ENCODE results near the gene SLC13A3.

The SLC13A3 gene

GRCh38 chr20:46670585-46671584 lies 19.6 kb upstream of the SLC13A3 start:
- Histone ChIP-seq H3K9me3 (ENCODE audit: control insufficient read depth, low read length) (no peaks in the 10 kb centered on the region), H3K27ac (ENCODE audit: insufficient read depth, low read length, poor library complexity, severe bottlenecking) (no peak overlapping the region), H3K4me1 (ENCODE audit: control insufficient read depth, insufficient read depth, low read length, poor library complexity, severe bottlenecking) (no peaks in the 10 kb centered on the region), H3K4me3 (ENCODE audit: insufficient read depth, low read depth, low read length, poor library complexity, severe bottlenecking) (no peak overlapping the region), H3K36me3 (ENCODE audit: control insufficient read depth, insufficient read depth, low read length) (no peaks in the 10 kb centered on the region), H3K27me3 (replicated peaks; ENCODE audit: control insufficient read depth, insufficient read depth, low read length, poor library complexity, severe bottlenecking) (no peaks in the 10 kb centered on the region)
- DNase-seq, result no peak

GRCh38 chr20:46670228-46670584 lies 18.9 kb upstream of the SLC13A3 start:
- no peak overlapping the region for H3K4me3 ChIP-seq (ENCODE audit: insufficient read depth, low read depth, low read length, poor library complexity, severe bottlenecking)
- H3K36me3 ChIP-seq (ENCODE audit: control insufficient read depth, insufficient read depth, low read length), result no peaks in the 10 kb centered on the region
- H3K4me1 ChIP-seq (ENCODE audit: control insufficient read depth, insufficient read depth, low read length, poor library complexity, severe bottlenecking), result no peaks in the 10 kb centered on the region
- H3K9me3 ChIP-seq (ENCODE audit: control insufficient read depth, low read length), result no peaks in the 10 kb centered on the region
- H3K27ac ChIP-seq (ENCODE audit: insufficient read depth, low read length, poor library complexity, severe bottlenecking), result no peak overlapping the region
- H3K27me3 ChIP-seq (replicated peaks; ENCODE audit: control insufficient read depth, insufficient read depth, low read length, poor library complexity, severe bottlenecking), result no peaks in the 10 kb centered on the region
- no peak for DNase-seq

GRCh38 chr20:46666818-46667515 lies 15.7 kb upstream of the SLC13A3 start:
- no peaks in the 10 kb centered on the region for H3K27me3 ChIP-seq (replicated peaks; ENCODE audit: control insufficient read depth, insufficient read depth, low read length, poor library complexity, severe bottlenecking)
- no peak for DNase-seq

GRCh38 chr20:46666306-46666705 lies 15.0 kb upstream of the SLC13A3 start:
- Histone ChIP-seq H3K9me3 (ENCODE audit: control insufficient read depth, low read length) (no peaks in the 10 kb centered on the region), H3K4me1 (ENCODE audit: control insufficient read depth, insufficient read depth, low read length, poor library complexity, severe bottlenecking) (no peaks in the 10 kb centered on the region), H3K27me3 (replicated peaks; ENCODE audit: control insufficient read depth, insufficient read depth, low read length, poor library complexity, severe bottlenecking) (no peaks in the 10 kb centered on the region), H3K36me3 (ENCODE audit: control insufficient read depth, insufficient read depth, low read length) (no peaks in the 10 kb centered on the region), H3K4me3 (ENCODE audit: insufficient read depth, low read depth, low read length, poor library complexity, severe bottlenecking) (no peak overlapping the region), H3K27ac (ENCODE audit: insufficient read depth, low read length, poor library complexity, severe bottlenecking) (no peak overlapping the region)
- DNase-seq, result no peak

More at GRCh38 chr20:46666818-46667515, 15.7 kb upstream of the SLC13A3 start:
- no peaks in the 10 kb centered on the region for H3K9me3 ChIP-seq (ENCODE audit: control insufficient read depth, low read length)
- no peaks in the 10 kb centered on the region for H3K4me1 ChIP-seq (ENCODE audit: control insufficient read depth, insufficient read depth, low read length, poor library complexity, severe bottlenecking)
- no peak overlapping the region for H3K27ac ChIP-seq (ENCODE audit: insufficient read depth, low read length, poor library complexity, severe bottlenecking)
- no peak overlapping the region for H3K4me3 ChIP-seq (ENCODE audit: insufficient read depth, low read depth, low read length, poor library complexity, severe bottlenecking)
- no peaks in the 10 kb centered on the region for H3K36me3 ChIP-seq (ENCODE audit: control insufficient read depth, insufficient read depth, low read length)

GRCh38 chr20:46665602-46666001 lies 14.3 kb upstream of the SLC13A3 start:
- H3K9me3 ChIP-seq (ENCODE audit: control insufficient read depth, low read length), result no peaks in the 10 kb centered on the region

GRCh38 chr20:46663531-46663930 lies 12.3 kb upstream of the SLC13A3 start:
- Histone ChIP-seq H3K4me3 (ENCODE audit: insufficient read depth, low read depth, low read length, poor library complexity, severe bottlenecking) (no peak overlapping the region), H3K27ac (ENCODE audit: insufficient read depth, low read length, poor library complexity, severe bottlenecking) (no peak overlapping the region), H3K36me3 (ENCODE audit: control insufficient read depth, insufficient read depth, low read length) (no peaks in the 10 kb centered on the region), H3K9me3 (ENCODE audit: control insufficient read depth, low read length) (no peaks in the 10 kb centered on the region), H3K27me3 (replicated peaks; ENCODE audit: control insufficient read depth, insufficient read depth, low read length, poor library complexity, severe bottlenecking) (no peaks in the 10 kb centered on the region), H3K4me1 (ENCODE audit: control insufficient read depth, insufficient read depth, low read length, poor library complexity, severe bottlenecking) (no peaks in the 10 kb centered on the region)
- no peak for DNase-seq

More at GRCh38 chr20:46665602-46666001, 14.3 kb upstream of the SLC13A3 start:
- Histone ChIP-seq H3K4me1 (ENCODE audit: control insufficient read depth, insufficient read depth, low read length, poor library complexity, severe bottlenecking) (no peaks in the 10 kb centered on the region), H3K27me3 (replicated peaks; ENCODE audit: control insufficient read depth, insufficient read depth, low read length, poor library complexity, severe bottlenecking) (no peaks in the 10 kb centered on the region), H3K4me3 (ENCODE audit: insufficient read depth, low read depth, low read length, poor library complexity, severe bottlenecking) (no peak overlapping the region), H3K36me3 (ENCODE audit: control insufficient read depth, insufficient read depth, low read length) (no peaks in the 10 kb centered on the region), H3K27ac (ENCODE audit: insufficient read depth, low read length, poor library complexity, severe bottlenecking) (no peak overlapping the region)
- DNase-seq, result no peak

- no peaks in the 10 kb centered on the region for H3K4me1 ChIP-seq (ENCODE audit: control insufficient read depth, insufficient read depth, low read length, poor library complexity, severe bottlenecking)
- no peak overlapping the region for H3K27ac ChIP-seq (ENCODE audit: insufficient read depth, low read length, poor library complexity, severe bottlenecking)
- no peaks in the 10 kb centered on the region for H3K36me3 ChIP-seq (ENCODE audit: control insufficient read depth, insufficient read depth, low read length)
- no peak for DNase-seq
- H3K27me3 ChIP-seq (replicated peaks; ENCODE audit: control insufficient read depth, insufficient read depth, low read length, poor library complexity, severe bottlenecking), result no peaks in the 10 kb centered on the region
- no peak overlapping the region for H3K4me3 ChIP-seq (ENCODE audit: insufficient read depth, low read depth, low read length, poor library complexity, severe bottlenecking)
- H3K9me3 ChIP-seq (ENCODE audit: control insufficient read depth, low read length), result no peaks in the 10 kb centered on the region
These were observed 10.4 kb upstream of the SLC13A3 start for GRCh38 chr20:46661659-46662058.

GRCh38 chr20:46660487-46660886 lies 9.2 kb upstream of the SLC13A3 start:
- Histone ChIP-seq H3K9me3 (ENCODE audit: control insufficient read depth, low read length) (no peaks in the 10 kb centered on the region), H3K36me3 (ENCODE audit: control insufficient read depth, insufficient read depth, low read length) (no peaks in the 10 kb centered on the region), H3K4me1 (ENCODE audit: control insufficient read depth, insufficient read depth, low read length, poor library complexity, severe bottlenecking) (no peaks in the 10 kb centered on the region), H3K4me3 (ENCODE audit: insufficient read depth, low read depth, low read length, poor library complexity, severe bottlenecking) (no peak overlapping the region), H3K27ac (ENCODE audit: insufficient read depth, low read length, poor library complexity, severe bottlenecking) (no peak overlapping the region), H3K27me3 (replicated peaks; ENCODE audit: control insufficient read depth, insufficient read depth, low read length, poor library complexity, severe bottlenecking) (no peaks in the 10 kb centered on the region)
- no peak for DNase-seq

GRCh38 chr20:46657618-46658017 lies 6.4 kb upstream of the SLC13A3 start:
- Histone ChIP-seq H3K27me3 (replicated peaks; ENCODE audit: control insufficient read depth, insufficient read depth, low read length, poor library complexity, severe bottlenecking) (no peaks in the 10 kb centered on the region), H3K9me3 (ENCODE audit: control insufficient read depth, low read length) (no peaks in the 10 kb centered on the region), H3K4me1 (ENCODE audit: control insufficient read depth, insufficient read depth, low read length, poor library complexity, severe bottlenecking) (no peaks in the 10 kb centered on the region), H3K27ac (ENCODE audit: insufficient read depth, low read length, poor library complexity, severe bottlenecking) (no peak overlapping the region), H3K4me3 (ENCODE audit: insufficient read depth, low read depth, low read length, poor library complexity, severe bottlenecking) (no peak overlapping the region), H3K36me3 (ENCODE audit: control insufficient read depth, insufficient read depth, low read length) (no peaks in the 10 kb centered on the region)
- DNase-seq, result no peak

- H3K4me3 ChIP-seq (ENCODE audit: insufficient read depth, low read depth, low read length, poor library complexity, severe bottlenecking), result no peak overlapping the region
- no peak for DNase-seq
- no peaks in the 10 kb centered on the region for H3K27me3 ChIP-seq (replicated peaks; ENCODE audit: control insufficient read depth, insufficient read depth, low read length, poor library complexity, severe bottlenecking)
- no peaks in the 10 kb centered on the region for H3K36me3 ChIP-seq (ENCODE audit: control insufficient read depth, insufficient read depth, low read length)
- H3K9me3 ChIP-seq (ENCODE audit: control insufficient read depth, low read length), result no peaks in the 10 kb centered on the region
- H3K4me1 ChIP-seq (ENCODE audit: control insufficient read depth, insufficient read depth, low read length, poor library complexity, severe bottlenecking), result no peaks in the 10 kb centered on the region
- H3K27ac ChIP-seq (ENCODE audit: insufficient read depth, low read length, poor library complexity, severe bottlenecking), result no peak overlapping the region
These were observed 5.9 kb upstream of the SLC13A3 start for GRCh38 chr20:46657137-46657536.

All from effector memory CD4-positive, alpha-beta T cell (primary cell).